DMS114 treated with DMSO at 0.1 percent for 48 hours (cell line): Measurements from ENCODE around the gene NUDT3.

Experiments used
- DNase-seq: peaks from one replicate; lab custom pipeline; 2025; ENCODE audit not compliant: unreplicated experiment; lab: John Stamatoyannopoulos, UW

Gene NUDT3

DNA sequence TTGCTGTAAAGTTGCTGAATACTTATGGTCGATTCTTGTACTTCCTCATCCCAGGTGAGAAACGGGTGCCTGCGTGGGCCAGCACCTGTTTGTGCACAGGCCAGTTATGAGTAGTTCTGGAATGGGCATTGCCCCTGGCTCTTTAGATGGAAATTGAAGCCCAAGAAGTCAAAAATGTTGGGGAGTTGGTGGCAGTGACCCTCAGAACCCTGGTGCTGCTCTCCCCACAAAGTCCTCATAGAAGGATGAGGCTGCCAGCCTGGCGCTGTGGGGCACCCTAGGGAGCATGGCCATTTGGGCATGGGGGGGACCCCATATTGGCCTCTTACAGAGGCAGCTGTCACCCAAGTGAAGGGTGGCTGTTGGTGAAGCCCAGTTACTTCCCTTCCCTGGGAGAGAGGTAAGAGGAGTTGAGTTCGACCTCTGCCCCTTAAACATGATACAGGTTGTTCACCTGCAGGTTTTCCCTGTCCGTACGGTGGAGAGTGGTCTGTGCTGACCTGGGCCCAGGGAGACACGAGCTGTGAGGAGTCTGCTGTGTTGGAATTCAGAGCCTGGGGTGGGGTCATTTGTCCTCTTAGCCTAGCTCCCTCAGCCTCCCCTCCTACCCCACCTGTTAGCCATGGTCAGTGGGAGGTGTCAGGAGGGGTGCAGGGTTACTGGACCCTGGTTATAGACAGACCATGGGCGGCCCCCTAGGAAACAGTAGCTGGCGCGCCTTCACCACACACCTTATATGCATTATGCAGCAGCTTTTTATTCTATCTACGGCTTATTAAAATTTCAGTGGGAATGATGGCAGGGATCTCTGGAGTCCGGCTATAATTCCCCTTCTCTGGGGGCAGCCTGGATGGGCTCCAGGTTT is 150.9 kb downstream of the NUDT3 start:
- DNase-seq: no peak

DNA sequence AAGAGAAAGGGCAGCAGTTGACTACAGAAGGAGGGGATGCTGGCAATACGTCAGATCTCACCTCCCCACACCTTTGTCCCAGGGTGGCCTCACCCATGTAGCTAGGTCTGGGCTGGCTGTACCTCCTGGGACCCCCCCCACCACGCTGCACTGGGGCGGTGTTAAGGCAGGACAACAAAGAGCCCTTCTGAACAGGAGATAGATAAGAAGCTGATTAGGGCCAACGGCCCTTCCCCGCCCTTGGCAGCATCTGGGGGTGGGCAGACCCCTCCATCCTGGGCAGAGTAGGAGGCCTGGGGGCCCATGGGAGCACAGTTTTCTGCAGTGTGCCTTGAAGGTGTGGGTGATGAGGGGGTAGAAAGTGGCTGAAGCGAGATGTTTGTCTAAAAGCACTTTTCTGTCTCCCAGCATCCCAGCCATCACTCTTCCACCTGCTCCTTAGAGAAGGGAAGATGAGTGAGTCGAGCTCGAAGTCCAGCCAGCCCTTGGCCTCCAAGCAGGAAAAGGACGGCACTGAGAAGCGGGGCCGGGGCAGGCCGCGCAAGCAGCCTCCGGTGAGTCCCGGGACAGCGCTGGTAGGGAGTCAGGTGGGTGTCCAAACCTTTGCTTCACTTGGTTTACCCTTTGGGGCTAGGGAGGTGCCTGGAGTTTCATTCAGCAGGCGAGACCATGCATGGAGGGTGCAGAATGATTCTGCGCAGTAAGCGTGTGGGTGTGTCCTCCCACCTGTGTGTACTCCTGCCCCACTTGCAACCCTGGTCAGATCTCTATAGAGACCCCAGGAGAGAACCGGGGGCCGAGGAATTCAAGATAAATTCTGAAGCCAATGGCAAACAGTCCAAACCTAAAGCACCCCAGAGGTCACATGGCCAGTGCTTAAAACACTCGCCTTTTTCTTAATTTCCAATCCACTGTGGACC is 151.9 kb downstream of the NUDT3 start:
- DNase-seq: no peak

DNA sequence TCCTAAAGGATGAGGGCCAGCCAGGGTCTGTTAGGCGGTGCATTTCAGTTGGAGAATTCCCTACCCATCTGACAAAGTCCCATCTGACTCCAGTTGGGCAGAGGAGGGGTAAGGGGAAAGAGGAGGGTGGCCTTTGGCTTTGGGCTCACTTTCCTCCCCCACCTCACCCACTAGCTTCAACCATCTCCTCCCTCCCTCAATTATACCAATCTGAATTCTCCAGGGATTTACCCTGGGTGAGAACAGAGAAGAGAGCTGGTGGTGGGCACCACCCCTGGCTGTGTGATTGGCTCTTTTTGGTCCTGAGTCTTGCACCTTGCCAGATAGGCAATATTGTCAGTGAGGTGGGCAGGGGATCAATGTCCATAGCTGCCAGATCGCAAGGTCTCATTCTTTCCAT is 152.6 kb downstream of the NUDT3 start:
- no peak for DNase-seq

DNA sequence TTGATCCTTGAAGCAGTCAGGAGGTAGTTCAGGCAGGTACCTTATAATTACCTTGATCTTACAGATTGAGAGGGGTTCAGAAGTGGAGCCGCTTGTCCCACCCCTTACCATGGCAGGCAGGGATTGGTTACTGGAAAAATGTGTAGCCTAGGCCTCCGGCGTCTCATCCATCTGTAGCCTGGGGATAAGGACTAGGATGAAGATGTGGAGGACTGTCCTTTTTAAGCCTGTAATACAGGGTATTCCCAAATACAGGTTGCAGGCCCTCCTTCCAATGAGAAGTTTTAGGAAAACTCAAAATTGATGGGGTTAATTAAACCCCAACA is 153.0 kb downstream of the NUDT3 start:
- no peak for DNase-seq

- DNase-seq: no peak
Measured at GRCh38 chr6:34238585-34239499, 153.6 kb downstream of the NUDT3 start.

GRCh38 chr6:34237722-34238584 is 154.5 kb downstream of the NUDT3 start:
- peak; percentile 30 for DNase-seq

DNA sequence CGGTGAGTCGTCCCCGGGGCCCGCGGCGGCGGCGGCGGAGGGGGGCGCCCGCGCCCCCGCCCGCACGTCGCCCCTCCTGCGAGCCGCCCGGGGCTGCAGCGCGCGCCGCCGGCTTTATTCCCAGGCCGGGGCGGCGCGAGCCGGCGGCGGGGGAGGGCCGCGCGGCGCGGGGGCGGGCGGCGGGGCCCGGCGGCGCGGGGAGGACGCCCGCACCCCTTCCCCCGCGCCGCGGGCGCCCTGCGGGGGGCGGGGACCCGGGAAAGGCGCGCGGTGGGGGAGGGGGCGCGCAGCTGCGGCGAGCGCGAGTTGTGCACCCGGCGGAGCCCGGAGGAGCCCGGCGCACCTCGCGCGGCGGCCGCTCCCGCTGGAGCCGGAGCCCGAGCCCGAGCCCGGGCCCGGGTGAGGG is 155.2 kb downstream of the NUDT3 start:
- DNase-seq: no peak

DNA sequence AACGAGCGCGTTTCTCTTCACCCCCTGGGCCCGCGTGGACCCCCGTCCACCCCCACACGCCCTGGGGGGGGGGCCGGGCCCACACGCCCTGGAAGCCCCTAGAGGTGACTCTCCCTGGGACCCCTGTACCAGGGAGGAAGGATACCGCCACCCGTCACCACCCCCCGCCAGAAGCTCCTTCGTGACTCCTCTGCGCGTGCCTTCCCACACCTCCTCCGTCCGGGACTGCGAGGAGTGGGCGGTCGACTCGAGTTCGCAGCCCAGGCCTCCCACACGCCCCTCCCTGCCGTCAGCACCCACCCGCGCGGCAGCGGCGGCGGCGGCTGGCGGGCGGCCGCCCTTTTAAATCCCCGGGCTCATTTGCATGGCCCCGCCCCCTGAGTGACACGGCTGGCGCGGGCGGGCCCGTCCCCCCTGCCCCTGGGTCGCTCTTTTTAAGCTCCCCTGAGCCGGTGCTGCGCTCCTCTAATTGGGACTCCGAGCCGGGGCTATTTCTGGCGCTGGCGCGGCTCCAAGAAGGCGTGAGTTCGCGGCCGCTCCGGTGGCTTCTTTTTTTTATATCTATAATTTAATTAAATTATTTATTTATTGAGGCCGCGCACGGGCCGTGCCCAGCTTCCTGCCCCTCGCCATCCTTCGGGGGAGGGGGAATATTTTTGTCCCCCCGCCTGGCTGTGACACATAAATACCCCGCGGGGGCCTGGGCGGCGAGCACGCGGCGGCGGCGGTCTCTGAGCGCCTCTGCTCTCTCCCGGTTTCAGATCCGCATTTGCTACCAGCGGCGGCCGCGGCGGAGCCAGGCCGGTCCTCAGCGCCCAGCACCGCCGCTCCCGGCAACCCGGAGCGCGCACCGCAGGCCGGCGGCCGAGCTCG is 155.8 kb downstream of the NUDT3 start, which contains the start of gene HMGA1:
Gene HMGA1, plus strand, starts transcription at position 431 of the 873 bp plus-strand sequence. CDS start 3,908 bp downstream, outside the sequence.
- peak; percentile 64 for DNase-seq

GRCh38 chr6:34236131-34236442 is 156.4 kb downstream of the NUDT3 start:
- no peak for DNase-seq

GRCh38 chr6:34235307-34236130 is 156.9 kb downstream of the NUDT3 start:
- no peak for DNase-seq

- no peak for DNase-seq
Measured at GRCh38 chr6:34234667-34235306, 157.7 kb downstream of the NUDT3 start.

DNA sequence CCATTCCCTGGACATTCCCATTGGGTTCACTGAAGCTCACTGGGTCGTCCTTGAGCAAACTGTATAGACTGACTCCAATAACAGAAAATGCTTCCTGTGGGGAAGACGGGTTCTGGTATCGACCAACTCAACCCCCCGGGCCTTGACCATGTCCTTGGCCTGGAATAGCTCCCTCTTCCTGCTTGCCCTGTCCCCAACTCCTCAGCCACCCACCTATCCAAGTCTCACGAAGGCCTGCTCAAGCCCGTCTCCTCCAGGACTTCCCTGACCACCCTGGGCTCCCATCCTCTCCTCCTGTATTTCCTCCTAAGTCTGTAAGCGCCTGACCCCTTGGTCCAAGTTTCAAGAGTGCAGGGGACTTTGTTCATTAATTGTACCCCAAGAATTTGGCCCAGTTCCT is 158.6 kb downstream of the NUDT3 start:
- no peak for DNase-seq

DNA sequence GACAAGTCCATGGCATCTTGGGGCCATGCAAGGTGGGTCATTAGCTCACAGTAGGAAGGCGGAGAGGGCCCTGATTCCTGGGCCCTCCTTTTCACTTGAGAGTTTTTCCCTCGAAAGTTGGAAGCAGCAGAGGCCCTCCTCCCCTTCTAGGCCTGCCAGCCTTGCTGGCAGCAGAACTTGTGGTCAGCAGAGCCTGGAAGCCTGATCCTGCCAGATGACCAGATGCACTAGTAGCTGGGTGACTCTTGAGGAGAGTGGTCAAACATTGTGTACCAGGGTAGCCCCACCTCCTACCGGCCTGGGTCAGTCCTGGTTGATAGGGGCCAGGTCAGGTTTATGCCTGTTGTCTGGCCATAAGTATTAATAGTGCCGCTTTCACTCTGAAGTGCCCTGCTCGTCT is 159.6 kb downstream of the NUDT3 start:
- DNase-seq: no peak

- DNase-seq: no peak
Measured at GRCh38 chr6:34231566-34232336, 160.7 kb downstream of the NUDT3 start.

DNA sequence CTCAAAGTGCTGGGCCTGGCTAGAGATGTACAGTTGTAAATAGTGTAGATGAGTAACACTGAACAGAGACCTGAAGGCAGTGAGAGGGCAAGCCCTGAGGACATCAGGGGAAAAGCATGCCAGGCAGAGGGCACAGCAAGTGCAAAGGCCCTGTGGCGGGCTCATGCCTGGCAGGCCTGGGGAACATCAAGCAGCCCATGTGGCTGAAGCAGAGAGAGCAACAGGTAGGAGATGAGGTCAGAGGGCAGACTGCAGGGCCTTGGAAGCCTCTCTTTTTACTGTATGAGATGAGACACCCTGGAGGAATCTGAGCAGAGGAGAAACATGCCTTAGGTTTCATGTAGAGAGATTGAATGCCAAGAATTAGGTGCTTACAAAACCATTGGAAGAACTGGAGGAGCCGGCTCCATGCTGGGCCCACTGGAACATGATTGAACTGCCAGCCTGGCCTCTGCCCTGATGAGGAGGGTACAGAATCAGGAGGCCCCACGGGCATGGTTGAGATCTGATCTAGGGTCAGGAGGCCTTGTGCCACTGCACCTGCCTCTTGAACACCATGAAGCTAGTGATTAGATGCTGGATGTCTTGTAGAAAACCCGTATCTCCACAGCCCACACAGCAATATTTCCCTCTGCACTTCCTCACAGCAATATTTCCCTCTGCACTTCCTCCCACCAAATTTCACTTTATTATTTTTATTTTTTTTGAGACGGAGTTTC is 161.7 kb downstream of the NUDT3 start:
- no peak for DNase-seq

- no peak for DNase-seq
Measured at GRCh38 chr6:34229877-34230276, 162.6 kb downstream of the NUDT3 start.
